Mesodermal cell (in vitro differentiated cells): ENCODE measurements around the gene CYP26B1.

Experiments
- H3K27ac ChIP-seq: 2 replicates; pipeline ENCODE4 v1.7.0; 2013; ENCODE audit warnings: mild to moderate bottlenecking, low read depth, low read length, moderate library complexity; ENCODE audit not compliant: severe bottlenecking
- H3K36me3 ChIP-seq: 2 replicates; pipeline ENCODE4 v1.7.1; 2013; ENCODE audit warnings: mild to moderate bottlenecking, low read length, moderate library complexity; ENCODE audit not compliant: control insufficient read depth, insufficient read depth
- H3K4me1 ChIP-seq: one replicate; pipeline ENCODE4 v1.7.1; 2013; ENCODE audit warnings: mild to moderate bottlenecking, low read length; ENCODE audit not compliant: insufficient read depth, control insufficient read depth, poor library complexity, severe bottlenecking
- H3K4me3 ChIP-seq: 2 replicates; pipeline ENCODE4 v1.7.0; 2013; ENCODE audit warnings: low read length, control low read depth, mild to moderate bottlenecking; ENCODE audit not compliant: insufficient read depth, poor library complexity, severe bottlenecking; ENCODE audit errors: extremely low read depth
- H3K9me3 ChIP-seq: 2 replicates; pipeline ENCODE4 v1.7.1; 2013; ENCODE audit warnings: mild to moderate bottlenecking, low read length, moderate library complexity; ENCODE audit not compliant: control insufficient read depth
- WGBS, 2 experiments: methylation state at CpG; one replicate each; pipeline ENCODE4 v1.1.5; 2013; ENCODE audit warnings: missing lambda C conversion rate in 2 of 2; ENCODE audit not compliant: insufficient coverage in 2 of 2; 5-methylcytosine and 5-hydroxymethylcytosine counted together

The CYP26B1 gene

GRCh38 chr2:72134408-72134996 lies 13.2 kb downstream of the CYP26B1 start:
- Histone ChIP-seq H3K9me3 (no peaks in the 10 kb centered on the region), H3K4me1 (no peaks in the 10 kb centered on the region), H3K27ac (no peak overlapping the region), H3K36me3 (no peaks in the 10 kb centered on the region), H3K4me3 (no peak overlapping the region)
- 90 to 91% methylated on average over 8 to 10 of the region's 10 CpGs for WGBS, 2 experiments

- Histone ChIP-seq H3K36me3 (no peaks in the 10 kb centered on the region), H3K9me3 (no peaks in the 10 kb centered on the region), H3K4me3 (no peak overlapping the region), H3K27ac (no peak overlapping the region), H3K4me1 (no peaks in the 10 kb centered on the region)
- WGBS, 2 experiments, result 88% methylated on average over 3 to 4 of the region's 11 CpGs
Measured at GRCh38 chr2:72133721-72134407, 13.8 kb downstream of the CYP26B1 start.

DNA sequence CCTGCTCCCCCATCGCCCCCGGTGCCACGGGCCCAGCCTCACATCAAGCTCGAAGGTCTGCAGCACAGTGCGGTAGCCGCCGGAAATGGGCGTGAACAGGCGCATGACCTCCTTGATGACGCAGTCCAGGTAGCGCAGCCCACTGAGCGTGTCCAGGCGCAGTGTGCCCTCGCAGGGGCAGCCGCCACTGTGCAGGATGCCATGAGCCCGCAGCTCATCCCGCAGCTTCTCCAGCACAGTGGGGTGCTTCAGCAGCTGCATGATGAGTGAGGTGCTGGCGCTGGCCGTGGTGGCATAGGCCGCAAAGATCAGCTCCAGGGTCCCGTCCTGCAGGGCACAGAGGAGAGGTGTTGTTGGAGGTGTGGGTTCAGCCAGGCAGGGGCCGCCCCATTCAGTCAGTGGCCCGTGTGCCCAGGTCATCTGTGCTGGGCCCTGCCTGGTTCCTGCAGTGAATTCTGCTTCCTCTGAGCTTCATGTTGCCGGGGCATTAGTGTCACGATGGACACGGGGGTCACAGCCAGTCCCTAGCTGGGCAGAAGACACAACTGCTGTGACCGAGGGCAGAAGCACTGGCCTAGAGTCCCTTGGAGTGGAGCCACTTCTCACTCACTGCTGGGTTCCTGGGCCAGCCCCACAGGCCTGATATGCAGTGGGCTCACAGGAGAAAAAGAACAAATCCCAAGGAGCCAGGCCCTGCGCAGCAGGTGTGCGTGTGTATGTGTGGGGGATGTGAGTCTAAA lies 14.5 kb downstream of the CYP26B1 start:
- Histone ChIP-seq H3K36me3 (no peaks in the 10 kb centered on the region), H3K4me3 (no peak overlapping the region), H3K27ac (no peak overlapping the region), H3K9me3 (no peaks in the 10 kb centered on the region), H3K4me1 (no peaks in the 10 kb centered on the region)
- WGBS, 2 experiments, result 92 to 94% methylated on average over 24 to 28 of the region's 29 CpGs

- no peak overlapping the region for H3K4me3 ChIP-seq
- WGBS, 2 experiments, result 92 to 97% methylated on average over 29 to 34 of the region's 37 CpGs
Measured at GRCh38 chr2:72131916-72132841, 15.5 kb downstream of the CYP26B1 start.

GRCh38 chr2:72131371-72131891 lies 16.2 kb downstream of the CYP26B1 start:
- Histone ChIP-seq H3K27ac (no peak overlapping the region), H3K36me3 (no peaks in the 10 kb centered on the region), H3K4me1 (no peaks in the 10 kb centered on the region), H3K4me3 (no peak overlapping the region), H3K9me3 (no peaks in the 10 kb centered on the region)
- WGBS, 2 experiments, result 97% methylated on average over 14 to 16 of the region's 16 CpGs

More at GRCh38 chr2:72131916-72132841, 15.5 kb downstream of the CYP26B1 start:
- no peaks in the 10 kb centered on the region for H3K9me3 ChIP-seq
- no peaks in the 10 kb centered on the region for H3K4me1 ChIP-seq
- H3K36me3 ChIP-seq, result no peaks in the 10 kb centered on the region
- no peak overlapping the region for H3K27ac ChIP-seq

- H3K9me3 ChIP-seq, result no peaks in the 10 kb centered on the region
Measured at GRCh38 chr2:72130659-72131360, 16.9 kb downstream of the CYP26B1 start.

GRCh38 chr2:72129681-72130340 lies 17.9 kb downstream of the CYP26B1 start:
- WGBS, 2 experiments, result 89 to 94% methylated on average over 5 to 9 of the region's 9 CpGs
- no peak overlapping the region for H3K27ac ChIP-seq

More at GRCh38 chr2:72130659-72131360, 16.9 kb downstream of the CYP26B1 start:
- WGBS, 2 experiments, result 57% methylated on average over 17 to 18 of the region's 26 CpGs
- H3K27ac ChIP-seq, result no peak overlapping the region
- no peaks in the 10 kb centered on the region for H3K4me1 ChIP-seq
- H3K36me3 ChIP-seq, result no peaks in the 10 kb centered on the region
- H3K4me3 ChIP-seq, result no peak overlapping the region

GRCh38 chr2:72128843-72129227 lies 18.8 kb downstream of the CYP26B1 start:
- no peaks in the 10 kb centered on the region for H3K9me3 ChIP-seq
- WGBS, 2 experiments, result 71 to 78% methylated on average over 8 to 11 of the region's 11 CpGs
- H3K4me1 ChIP-seq, result no peaks in the 10 kb centered on the region
- no peaks in the 10 kb centered on the region for H3K36me3 ChIP-seq
- H3K4me3 ChIP-seq, result no peak overlapping the region
- no peak overlapping the region for H3K27ac ChIP-seq

More at GRCh38 chr2:72129681-72130340, 17.9 kb downstream of the CYP26B1 start:
- Histone ChIP-seq H3K4me1 (no peaks in the 10 kb centered on the region), H3K36me3 (no peaks in the 10 kb centered on the region), H3K4me3 (no peak overlapping the region), H3K9me3 (no peaks in the 10 kb centered on the region)

DNA sequence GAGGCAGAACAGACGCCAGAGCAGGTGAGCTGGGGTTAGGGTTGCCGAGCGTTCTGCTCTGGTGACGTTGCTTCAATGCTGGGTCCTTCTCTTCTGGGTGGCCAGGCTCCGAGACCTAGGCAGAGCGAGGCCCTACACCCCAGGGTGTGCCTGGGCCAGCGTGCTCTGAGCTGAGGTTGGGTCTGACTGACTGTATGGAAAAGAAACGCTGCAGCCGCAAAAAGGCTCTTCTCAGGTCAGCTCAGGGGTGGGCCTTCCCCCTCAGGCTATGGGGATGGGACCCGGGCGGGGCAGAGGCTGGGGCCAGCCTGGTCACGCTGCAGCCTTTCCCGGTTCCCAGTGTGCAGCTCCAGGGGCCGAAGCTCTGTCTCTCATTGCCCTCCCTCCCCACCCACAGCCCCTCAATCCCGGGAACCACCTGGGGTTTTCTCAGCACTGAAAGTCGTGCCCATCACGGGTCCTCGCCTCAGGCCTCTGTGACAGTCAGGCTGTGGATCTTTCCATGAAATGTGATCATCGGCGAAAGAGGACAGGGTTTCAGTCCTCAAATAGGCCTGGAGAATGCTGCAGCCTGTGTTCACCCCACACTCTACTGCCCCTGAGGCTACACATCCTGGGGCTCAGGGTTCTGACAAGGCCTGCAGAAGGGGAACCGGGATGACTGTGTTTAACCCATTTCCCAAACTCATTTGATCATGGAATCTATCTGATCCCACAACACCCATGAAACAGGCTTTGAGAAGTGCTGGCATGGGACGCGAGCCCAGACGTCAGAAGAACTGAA lies 19.4 kb downstream of the CYP26B1 start:
- H3K36me3 ChIP-seq, result no peaks in the 10 kb centered on the region
- WGBS, 2 experiments, result 88 to 91% methylated on average over 11 to 17 of the region's 24 CpGs
- H3K4me3 ChIP-seq, result no peak overlapping the region
- H3K27ac ChIP-seq, result no peak overlapping the region
- H3K9me3 ChIP-seq, result no peaks in the 10 kb centered on the region
- H3K4me1 ChIP-seq, result no peaks in the 10 kb centered on the region
